Measurements from ENCODE around the gene ZSCAN31.

DNA sequence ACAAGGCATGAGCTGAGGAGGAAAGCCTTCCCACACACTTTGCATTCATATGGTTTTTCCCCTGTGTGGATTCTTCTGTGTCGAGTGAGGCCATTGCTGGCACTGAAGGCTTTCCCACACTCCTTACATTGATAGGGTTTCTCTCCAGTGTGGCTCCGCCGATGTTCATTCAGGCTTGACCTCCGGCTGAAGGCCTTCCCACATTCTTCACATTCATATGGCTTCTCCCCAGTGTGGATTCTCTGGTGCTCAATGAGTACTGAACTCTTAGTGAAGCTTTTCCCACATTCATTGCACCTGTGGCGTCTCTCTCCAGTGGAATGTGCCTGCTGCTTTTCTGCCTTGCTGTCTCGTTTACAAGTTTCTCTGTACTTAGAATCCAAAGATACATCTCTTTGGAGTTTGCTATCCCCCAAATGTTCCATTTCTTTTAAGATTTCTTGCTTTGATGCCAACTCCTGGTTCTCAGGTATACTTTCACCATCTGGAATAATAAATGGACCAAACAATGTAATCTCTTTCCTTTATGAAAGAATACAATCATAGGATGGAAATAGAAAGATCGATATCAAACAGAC, 9.5 kb downstream of the ZSCAN31 start:
- TF ChIP-seq, protein P1, sequence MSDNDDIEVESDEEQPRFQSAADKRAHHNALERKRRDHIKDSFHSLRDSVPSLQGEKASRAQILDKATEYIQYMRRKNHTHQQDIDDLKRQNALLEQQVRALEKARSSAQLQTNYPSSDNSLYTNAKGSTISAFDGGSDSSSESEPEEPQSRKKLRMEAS (IDR thresholded peaks at IDR 0.05) = no peak
- no peak for TF ChIP-seq TAF1 (IDR thresholded peaks at IDR 0.05; ENCODE audit: low read depth)
- no peak for TF ChIP-seq YY1 (IDR thresholded peaks at IDR 0.05; ENCODE audit: low read depth)
- TF ChIP-seq EP300 (IDR thresholded peaks at IDR 0.05; ENCODE audit: borderline replicate concordance) = no peak
- TF ChIP-seq CREB1 (IDR thresholded peaks at IDR 0.05; ENCODE audit: low read depth) = no peak
- no peak for TF ChIP-seq NFIC (IDR thresholded peaks at IDR 0.05)
- no peak for TF ChIP-seq RAD21 (IDR thresholded peaks at IDR 0.05; ENCODE audit: low read depth)
- TF ChIP-seq, protein P2, sequence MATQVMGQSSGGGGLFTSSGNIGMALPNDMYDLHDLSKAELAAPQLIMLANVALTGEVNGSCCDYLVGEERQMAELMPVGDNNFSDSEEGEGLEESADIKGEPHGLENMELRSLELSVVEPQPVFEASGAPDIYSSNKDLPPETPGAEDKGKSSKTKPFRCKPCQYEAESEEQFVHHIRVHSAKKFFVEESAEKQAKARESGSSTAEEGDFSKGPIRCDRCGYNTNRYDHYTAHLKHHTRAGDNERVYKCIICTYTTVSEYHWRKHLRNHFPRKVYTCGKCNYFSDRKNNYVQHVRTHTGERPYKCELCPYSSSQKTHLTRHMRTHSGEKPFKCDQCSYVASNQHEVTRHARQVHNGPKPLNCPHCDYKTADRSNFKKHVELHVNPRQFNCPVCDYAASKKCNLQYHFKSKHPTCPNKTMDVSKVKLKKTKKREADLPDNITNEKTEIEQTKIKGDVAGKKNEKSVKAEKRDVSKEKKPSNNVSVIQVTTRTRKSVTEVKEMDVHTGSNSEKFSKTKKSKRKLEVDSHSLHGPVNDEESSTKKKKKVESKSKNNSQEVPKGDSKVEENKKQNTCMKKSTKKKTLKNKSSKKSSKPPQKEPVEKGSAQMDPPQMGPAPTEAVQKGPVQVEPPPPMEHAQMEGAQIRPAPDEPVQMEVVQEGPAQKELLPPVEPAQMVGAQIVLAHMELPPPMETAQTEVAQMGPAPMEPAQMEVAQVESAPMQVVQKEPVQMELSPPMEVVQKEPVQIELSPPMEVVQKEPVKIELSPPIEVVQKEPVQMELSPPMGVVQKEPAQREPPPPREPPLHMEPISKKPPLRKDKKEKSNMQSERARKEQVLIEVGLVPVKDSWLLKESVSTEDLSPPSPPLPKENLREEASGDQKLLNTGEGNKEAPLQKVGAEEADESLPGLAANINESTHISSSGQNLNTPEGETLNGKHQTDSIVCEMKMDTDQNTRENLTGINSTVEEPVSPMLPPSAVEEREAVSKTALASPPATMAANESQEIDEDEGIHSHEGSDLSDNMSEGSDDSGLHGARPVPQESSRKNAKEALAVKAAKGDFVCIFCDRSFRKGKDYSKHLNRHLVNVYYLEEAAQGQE (IDR thresholded peaks at IDR 0.05; ENCODE audit: low read depth) = no peak
- TF ChIP-seq FOXM1 (IDR thresholded peaks at IDR 0.05; ENCODE audit: borderline replicate concordance, low read depth) = no peak

All from Ishikawa (cell line).